HG03469 (cell line): ENCODE measurements around the gene POLR2A.

Source experiments
- ATAC-seq: cut with Tn5 transposase; IDR thresholded peaks from one replicate; pipeline ENCODE4 v1.9.1; 2021; ENCODE audit warnings: mild to moderate bottlenecking, moderate library complexity, moderate number of reproducible peaks; ENCODE audit not compliant: unreplicated experiment

The POLR2A gene

DNA sequence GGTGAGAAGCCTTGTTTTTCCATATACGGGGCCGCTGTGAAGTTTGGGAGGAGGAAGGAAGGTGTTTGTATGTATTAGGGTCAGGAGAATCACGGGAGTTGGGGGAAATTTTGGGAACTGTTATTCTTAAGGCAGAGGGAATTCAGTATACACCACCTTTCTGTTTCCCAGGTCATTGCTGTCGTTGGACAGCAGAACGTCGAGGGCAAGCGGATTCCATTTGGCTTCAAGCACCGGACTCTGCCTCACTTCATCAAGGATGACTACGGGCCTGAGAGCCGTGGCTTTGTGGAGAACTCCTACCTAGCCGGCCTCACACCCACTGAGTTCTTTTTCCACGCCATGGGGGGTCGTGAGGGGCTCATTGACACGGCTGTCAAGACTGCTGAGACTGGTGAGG, 17.6 kb downstream of the POLR2A start:
- no peak for ATAC-seq

DNA sequence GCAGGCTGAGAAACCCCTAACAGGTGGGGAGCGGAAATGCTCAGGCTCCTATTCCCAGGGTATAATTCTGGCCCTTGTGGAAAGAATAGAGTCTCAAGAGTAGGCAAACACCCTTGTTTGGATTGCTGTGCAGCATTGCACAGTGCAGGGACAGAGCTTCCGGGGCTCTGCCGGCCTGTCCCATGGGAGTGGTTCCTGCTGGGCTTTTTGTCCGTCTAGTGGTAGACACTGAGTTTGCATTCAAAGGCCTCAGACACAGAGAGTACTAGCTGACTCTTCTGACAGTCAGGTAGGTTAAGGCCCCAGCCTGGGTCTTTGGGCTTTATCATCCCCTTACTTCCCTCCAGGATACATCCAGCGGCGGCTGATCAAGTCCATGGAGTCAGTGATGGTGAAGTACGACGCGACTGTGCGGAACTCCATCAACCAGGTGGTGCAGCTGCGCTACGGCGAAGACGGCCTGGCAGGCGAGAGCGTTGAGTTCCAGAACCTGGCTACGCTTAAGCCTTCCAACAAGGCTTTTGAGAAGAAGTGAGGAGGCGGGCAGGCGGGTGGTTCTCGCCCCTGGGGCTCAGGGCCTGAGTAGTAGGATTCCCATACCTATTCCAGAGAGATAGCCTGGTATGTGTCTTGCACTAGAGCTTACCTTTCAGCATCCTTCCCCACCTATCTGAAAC, 18.1 kb downstream of the POLR2A start:
- ATAC-seq = no peak

DNA sequence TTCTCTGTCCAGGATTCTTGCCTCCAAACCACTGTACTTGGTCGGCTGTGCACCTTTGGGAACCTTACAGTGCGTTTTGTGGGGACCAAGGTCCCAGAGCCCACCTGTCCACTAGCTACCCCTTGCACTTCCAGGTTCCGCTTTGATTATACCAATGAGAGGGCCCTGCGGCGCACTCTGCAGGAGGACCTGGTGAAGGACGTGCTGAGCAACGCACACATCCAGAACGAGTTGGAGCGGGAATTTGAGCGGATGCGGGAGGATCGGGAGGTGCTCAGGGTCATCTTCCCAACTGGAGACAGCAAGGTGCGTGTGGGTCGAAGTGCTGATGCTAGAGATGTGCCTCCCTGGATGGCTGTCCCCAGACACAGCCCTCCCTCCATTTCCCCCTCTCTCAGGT, 18.8 kb downstream of the POLR2A start:
- ATAC-seq = no peak

DNA sequence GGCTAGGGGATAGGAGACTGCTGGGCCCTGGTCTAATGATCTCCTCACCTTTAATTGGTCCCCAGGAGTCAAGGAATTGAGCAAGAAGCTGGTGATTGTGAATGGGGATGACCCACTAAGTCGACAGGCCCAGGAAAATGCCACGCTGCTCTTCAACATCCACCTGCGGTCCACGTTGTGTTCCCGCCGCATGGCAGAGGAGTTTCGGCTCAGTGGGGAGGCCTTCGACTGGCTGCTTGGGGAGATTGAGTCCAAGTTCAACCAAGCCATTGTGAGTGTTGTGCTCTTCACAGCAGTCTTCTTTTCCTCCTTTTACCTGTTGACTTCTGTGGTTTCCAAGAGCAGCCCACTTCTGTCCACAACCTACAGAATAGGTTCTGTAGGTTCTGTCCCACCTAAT, 19.4 kb downstream of the POLR2A start:
- no peak for ATAC-seq

DNA sequence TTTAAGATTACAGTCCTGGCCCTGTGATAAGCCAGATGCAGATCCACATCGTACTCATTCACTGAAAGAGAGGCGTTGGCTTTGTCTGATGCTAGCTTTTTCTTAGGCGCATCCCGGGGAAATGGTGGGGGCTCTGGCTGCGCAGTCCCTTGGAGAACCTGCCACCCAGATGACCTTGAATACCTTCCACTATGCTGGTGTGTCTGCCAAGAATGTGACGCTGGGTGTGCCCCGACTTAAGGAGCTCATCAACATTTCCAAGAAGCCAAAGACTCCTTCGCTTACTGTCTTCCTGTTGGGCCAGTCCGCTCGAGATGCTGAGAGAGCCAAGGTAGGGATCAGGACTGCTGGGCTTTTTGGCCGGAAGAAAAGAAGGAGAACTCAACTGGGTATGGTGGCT, 24.0 kb downstream of the POLR2A start:
- ATAC-seq = no peak

DNA sequence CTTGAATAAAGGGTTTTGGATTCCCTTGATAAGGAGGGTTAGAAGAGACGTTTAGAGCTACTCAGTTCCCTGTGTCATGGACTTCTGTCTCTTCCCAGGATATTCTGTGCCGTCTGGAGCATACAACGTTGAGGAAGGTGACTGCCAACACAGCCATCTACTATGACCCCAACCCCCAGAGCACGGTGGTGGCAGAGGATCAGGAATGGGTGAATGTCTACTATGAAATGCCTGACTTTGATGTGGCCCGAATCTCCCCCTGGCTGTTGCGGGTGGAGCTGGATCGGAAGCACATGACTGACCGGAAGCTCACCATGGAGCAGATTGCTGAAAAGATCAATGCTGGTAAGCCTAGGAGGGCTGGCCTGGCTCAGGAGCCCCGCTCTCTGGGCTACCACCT, 24.7 kb downstream of the POLR2A start:
- no peak for ATAC-seq

DNA sequence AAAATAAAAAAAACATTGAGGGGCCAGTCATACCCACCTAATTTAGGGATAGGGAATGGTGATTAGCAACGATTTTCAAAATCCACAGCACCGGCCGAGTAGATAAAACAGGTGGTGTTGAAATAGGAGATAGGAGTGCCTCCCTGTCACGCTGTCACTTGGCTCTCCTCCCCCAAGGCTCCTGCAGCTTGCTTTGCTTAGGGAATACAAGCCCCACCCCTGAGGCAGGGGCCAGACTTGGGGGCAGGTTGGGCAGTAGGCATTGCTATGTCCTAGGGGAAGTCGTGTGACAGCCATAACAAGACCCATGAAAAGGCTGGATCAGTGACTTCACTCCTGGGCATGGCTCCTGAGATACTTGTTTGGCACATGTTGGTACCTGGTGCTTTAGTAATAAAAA, 25.8 kb downstream of the POLR2A start:
- no peak for ATAC-seq

DNA sequence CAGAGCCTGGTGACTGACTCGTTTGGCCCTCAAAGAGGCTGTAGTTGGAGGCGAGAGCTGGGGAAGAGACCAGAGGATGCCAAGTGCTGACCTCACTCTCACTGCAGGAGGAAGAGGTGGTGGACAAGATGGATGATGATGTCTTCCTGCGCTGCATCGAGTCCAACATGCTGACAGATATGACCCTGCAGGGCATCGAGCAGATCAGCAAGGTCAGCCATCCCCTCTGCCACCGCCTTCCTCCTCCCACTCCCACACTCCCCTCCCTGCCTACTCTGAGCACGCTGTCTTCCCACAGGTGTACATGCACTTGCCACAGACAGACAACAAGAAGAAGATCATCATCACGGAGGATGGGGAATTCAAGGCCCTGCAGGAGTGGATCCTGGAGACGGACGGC, 26.9 kb downstream of the POLR2A start:
- no peak for ATAC-seq

DNA sequence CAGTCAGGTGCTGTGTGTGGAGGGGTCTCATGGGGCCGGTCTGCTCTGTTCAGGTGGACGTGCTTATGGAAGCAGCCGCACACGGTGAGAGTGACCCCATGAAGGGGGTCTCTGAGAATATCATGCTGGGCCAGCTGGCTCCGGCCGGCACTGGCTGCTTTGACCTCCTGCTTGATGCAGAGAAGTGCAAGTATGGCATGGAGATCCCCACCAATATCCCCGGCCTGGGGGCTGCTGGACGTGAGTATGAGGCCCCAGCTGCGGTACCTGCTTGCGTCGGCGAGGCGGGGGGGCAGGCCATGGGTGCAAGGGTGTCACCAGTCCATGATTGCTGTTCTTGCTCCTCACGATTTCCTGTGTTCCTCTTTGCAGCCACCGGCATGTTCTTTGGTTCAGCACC, 27.9 kb downstream of the POLR2A start:
- no peak for ATAC-seq

DNA sequence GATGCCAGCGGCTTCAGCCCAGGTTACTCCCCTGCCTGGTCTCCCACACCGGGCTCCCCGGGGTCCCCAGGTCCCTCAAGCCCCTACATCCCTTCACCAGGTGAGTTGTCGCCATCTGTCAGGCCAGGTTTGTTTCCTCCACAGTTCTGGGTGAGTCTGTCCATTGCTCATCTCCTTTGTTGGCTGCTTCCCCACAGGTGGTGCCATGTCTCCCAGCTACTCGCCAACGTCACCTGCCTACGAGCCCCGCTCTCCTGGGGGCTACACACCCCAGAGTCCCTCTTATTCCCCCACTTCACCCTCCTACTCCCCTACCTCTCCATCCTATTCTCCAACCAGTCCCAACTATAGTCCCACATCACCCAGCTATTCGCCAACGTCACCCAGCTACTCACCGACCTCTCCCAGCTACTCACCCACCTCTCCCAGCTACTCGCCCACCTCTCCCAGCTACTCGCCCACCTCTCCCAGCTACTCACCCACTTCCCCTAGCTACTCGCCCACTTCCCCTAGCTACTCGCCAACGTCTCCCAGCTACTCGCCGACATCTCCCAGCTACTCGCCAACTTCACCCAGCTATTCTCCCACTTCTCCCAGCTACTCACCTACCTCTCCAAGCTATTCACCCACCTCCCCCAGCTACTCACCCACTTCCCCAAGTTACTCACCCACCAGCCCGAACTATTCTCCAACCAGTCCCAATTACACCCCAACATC, 28.8 kb downstream of the POLR2A start:
- ATAC-seq = no peak

DNA sequence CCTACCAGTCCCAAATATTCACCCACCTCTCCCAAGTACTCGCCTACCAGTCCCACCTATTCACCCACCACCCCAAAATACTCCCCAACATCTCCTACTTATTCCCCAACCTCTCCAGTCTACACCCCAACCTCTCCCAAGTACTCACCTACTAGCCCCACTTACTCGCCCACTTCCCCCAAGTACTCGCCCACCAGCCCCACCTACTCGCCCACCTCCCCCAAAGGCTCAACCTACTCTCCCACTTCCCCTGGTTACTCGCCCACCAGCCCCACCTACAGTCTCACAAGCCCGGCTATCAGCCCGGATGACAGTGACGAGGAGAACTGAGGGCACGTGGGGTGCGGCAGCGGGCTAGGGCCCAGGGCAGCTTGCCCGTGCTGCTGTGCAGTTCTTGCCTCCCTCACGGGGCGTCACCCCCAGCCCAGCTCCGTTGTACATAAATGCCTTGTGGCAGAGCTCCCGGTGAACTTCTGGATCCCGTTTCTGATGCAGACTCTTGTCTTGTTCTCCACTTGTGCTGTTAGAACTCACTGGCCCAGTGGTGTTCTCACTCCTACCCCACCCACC, 29.8 kb downstream of the POLR2A start:
- ATAC-seq = no peak

DNA sequence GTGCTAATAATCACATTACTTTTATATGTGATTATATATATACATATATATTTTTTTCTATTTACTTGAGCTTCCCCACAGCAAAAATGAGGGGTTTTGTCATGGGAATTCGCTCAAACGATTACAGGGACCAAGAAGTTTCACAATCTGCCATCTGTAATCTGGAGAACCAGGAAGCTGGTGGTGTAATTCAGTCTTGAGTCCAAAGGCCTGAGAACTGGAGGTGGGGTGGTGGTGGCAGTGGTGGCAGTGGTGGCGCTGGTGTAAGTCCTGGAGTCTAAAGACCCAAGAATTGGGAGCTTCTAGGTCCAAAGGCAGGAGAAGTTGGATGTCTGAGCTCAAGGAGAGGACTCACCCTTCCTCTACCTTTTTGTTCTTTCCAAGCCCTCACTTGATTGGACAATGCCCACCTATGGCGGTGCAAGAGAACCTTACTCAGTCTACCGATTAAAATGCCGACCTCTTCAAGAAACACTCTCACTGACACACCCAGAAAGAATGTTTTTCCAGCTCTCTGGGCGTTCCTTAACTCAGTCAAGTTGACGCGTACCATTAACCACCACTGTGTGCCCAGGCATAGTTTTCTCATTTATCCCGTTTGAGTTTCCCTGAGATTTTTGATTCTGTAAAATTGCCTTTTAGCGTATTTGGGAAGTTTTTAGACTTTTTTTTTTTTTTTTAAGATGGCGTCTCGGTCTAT, 31.9 kb downstream of the POLR2A start:
- ATAC-seq = no peak

DNA sequence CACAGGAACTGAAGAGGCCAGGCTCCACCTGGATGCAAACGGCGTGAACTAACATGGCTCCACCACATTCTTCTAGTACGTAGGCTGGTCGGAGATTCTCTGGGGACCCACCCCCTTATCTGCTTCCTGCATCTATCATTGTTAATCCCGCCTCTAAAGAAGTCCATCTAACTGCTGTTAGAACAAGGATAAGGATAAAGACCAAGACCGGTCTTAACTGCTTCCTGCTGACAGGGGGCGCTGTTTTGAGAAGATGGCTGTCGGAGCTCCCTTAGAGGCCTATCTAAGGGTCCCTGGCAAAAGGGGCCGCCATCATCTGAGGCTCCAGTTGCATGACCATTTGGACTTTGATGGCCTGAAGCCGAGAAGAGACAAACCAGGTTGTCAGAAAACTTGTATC, 38.9 kb downstream of the POLR2A start:
- ATAC-seq = no peak

DNA sequence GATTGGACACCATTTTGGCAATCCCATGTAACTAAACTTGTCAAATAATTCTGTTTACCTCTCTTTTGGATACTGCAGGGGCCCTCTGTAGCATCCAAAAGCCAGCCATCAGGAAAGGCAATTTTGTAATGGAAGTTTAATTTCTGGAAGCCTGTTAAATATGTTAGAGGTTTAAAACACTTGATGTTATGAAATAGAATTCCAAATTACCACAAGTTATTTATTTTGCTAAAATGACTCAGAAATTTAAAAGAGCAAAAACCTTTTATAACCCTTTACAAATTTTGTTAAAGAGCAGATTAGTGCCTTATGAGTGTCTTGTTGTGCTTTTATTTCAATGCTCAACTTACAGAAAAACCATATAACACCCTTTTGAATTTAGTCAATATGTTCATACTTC, 44.7 kb downstream of the POLR2A start:
- ATAC-seq = no peak

DNA sequence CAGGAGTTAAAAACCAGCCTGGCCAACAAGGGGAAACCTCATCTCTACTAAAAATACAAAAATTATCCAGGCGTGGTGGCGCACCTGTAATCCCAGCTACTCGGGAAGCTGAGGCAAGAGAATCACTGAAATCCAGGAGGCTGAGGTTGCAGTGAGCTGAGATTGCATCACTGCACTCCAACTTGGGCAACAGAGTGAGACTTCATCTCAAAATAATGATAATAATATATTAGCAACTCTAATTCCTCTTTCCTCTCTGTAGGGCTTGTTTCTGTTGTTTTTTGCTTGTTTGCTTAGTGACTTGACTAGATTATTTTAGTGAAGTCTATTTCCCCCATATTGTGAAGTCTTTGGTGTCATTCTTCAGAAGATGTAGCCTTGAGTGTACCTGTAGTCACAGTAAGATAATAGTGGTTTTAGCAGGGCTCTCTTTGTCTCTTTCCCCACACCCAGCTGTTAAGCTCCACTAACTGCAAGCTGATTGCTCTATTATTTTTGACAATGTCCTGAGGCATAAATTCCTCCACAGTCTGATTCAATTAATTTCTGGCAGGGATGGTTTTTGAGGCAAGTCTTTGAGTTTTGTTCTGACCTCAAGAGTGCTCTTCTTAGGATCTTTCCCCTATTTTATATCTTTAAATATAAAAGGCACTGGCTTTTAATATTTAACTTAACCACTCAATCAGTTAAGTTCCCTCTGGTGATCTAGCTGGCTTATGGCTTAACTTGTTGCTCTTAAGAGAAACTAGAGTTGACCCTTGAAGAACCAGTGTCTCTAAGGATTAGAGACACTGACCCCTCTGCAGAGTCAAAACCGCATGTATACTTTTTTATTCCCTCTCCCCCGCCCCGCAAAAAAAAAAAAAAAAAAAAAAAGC, 46.1 kb downstream of the POLR2A start:
- no peak for ATAC-seq

DNA sequence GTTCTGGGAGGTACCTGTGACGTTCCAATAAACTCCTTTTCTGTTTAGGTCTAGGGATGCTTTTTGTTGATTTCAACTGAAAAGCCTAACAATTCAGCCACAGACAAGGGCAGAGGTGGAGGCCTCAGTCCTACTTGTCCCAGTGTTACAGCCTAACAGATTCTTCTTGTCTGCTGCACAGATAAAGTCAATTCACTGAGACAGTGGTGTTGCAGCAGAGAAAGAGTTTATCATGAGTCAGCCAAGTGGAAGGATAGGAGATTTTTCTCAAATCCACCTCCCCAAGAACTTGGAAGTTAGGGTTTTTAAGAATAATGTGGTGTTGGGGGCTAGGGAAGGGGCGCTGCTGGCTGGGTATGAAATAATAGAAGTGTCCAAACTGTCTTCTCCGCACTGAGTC, 53.9 kb downstream of the POLR2A start:
- no peak for ATAC-seq

DNA sequence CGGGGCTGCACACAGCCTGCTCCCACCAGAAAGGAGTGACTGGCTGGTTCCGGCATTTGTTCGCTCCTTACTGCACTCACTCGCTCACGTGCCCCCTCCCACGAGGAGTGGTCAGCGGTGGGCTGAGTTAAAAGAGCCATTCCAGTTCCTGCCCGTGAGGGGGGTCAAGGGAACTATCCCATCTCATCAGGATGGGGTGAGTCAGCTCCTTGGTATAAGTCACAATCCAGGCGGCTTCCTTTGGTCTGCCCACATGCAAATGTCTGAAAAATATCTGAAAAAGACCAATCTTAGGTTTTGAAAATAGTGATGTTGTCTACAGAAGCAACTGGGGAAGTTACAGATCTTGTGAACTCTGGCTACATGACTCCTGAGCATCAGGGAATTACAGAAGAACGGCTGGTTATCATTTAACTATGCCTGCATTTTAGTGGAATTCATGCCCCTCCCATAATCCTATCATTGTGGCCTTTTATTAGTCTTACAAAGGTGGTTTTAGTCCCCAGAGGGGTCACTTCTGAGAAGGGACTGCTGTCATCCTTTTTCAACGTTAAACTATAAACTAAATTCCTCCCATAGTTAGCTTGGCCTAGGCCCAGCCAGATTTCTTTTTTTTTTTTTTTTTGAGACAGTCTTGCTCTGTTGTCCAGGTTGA, 54.9 kb downstream of the POLR2A start:
- no peak for ATAC-seq

DNA sequence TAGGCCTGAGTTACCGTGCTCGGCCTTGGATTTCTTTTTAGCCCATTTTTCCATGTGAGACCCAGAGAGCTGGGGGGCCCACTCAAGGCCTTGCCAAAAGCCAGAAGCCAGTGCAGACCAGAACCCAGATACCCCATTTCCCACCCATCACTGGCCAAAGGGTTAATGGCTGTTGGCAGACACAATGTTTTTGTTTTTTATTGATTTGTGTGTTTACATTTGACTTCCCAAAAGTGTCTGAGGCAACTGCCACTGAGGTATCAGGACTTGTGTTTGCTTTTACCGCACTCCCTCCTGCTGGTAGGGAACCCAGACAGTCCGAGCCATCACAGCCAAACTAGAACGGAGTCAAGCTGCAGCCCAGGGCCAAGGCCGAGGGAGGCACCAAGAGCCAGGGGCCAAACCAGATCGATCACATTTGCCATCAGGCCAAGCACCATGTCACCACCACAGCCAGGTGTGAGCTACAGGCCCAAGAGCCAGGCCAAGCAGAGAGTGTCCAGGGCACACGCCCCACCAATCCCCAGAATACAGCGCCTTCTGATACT, 57.0 kb downstream of the POLR2A start:
- ATAC-seq = no peak

DNA sequence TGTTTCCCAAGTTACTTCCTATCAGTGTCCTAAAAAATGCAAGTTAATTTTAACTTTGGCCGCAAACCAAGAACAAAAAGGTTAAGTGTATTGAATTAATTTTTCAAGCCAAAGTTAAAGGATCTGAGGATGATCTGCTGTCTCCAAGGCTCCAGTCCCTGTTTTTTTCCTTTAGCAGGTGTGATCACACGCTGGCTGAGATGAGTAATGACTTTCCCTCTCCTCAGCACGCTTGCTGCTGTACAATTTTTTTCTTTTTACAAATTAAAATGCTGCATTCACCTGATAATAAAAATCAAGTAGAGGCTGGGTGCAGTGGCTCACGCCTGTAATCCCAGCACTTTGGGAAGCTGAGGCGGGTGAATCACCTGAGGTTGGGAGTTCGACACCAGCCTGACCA, 60.7 kb downstream of the POLR2A start:
- no peak for ATAC-seq
